Head of caudate nucleus (tissue), 42 donors: ENCODE measurements around the gene CNTN1.

Experiments
- DNase-seq, 42 donors: peaks; one replicate each; pipeline versions ENCODE4 v3.0.0 to v3.0.0-alpha.2; 2020 to 2021; ENCODE audit warnings: mixed read lengths in 7 of 42
- intact Hi-C: fragments of 100-400 bp; cut with DNase I; formaldehyde crosslinking; loops from one replicate; pipeline ENCODE4 v1.15.0; 2022

The CNTN1 gene

GRCh38 chr12:40921563-40922163, 229.4 kb downstream of the CNTN1 start:
- DNase-seq, result no peak
- intact Hi-C loops, result loop anchor here (5.0 kb wide), 1 partner anchor 299 kb away; no protein-coding TSS in a partner anchor

- no peak for DNase-seq
- intact Hi-C loops, result no loop called here
Measured at GRCh38 chr12:40937891-40938290, 245.7 kb downstream of the CNTN1 start.

- intact Hi-C loops, result no loop called here
- DNase-seq, result no peak
Measured at GRCh38 chr12:40942326-40942725, 250.1 kb downstream of the CNTN1 start.

GRCh38 chr12:40945772-40946171, 253.5 kb downstream of the CNTN1 start:
- DNase-seq, result no peak
- intact Hi-C loops, result no loop called here

- intact Hi-C loops, result no loop called here
- DNase-seq, result peak in 1 of 42 donors; percentile 7
Measured at GRCh38 chr12:40946612-40947194, 254.5 kb downstream of the CNTN1 start.

GRCh38 chr12:40947797-40948196, 255.6 kb downstream of the CNTN1 start:
- intact Hi-C loops, result no loop called here
- no peak for DNase-seq

- DNase-seq, result no peak
- intact Hi-C loops, result no loop called here
Measured at GRCh38 chr12:40953076-40953475, 260.8 kb downstream of the CNTN1 start.

GRCh38 chr12:40957417-40957816, 265.2 kb downstream of the CNTN1 start:
- intact Hi-C loops, result no loop called here
- no peak for DNase-seq

GRCh38 chr12:40959041-40959440, 266.8 kb downstream of the CNTN1 start:
- no peak for DNase-seq
- intact Hi-C loops, result no loop called here

GRCh38 chr12:40963751-40964150, 271.5 kb downstream of the CNTN1 start:
- DNase-seq, result no peak
- intact Hi-C loops, result no loop called here

- intact Hi-C loops, result no loop called here
- DNase-seq, result no peak
Measured at GRCh38 chr12:40969796-40970195, 277.6 kb downstream of the CNTN1 start.

- intact Hi-C loops, result no loop called here
- DNase-seq, result no peak
Measured at GRCh38 chr12:40970320-40970907, 278.2 kb downstream of the CNTN1 start.

- no peak for DNase-seq
- intact Hi-C loops, result no loop called here
Measured at GRCh38 chr12:40971911-40972310, 279.7 kb downstream of the CNTN1 start.

- no peak for DNase-seq
- intact Hi-C loops, result no loop called here
Measured at GRCh38 chr12:40976546-40976945, 284.3 kb downstream of the CNTN1 start.

- DNase-seq, result peak in 2 of 42 donors; percentile 12 to 32
- intact Hi-C loops, result no loop called here
Measured at GRCh38 chr12:40980427-40980961, 288.3 kb downstream of the CNTN1 start.

GRCh38 chr12:40986001-40986400, 293.8 kb downstream of the CNTN1 start:
- intact Hi-C loops, result no loop called here
- DNase-seq, result no peak

- no peak for DNase-seq
- intact Hi-C loops, result no loop called here
Measured at GRCh38 chr12:40988355-40988754, 296.1 kb downstream of the CNTN1 start.

- intact Hi-C loops, result no loop called here
- DNase-seq, result no peak
Measured at GRCh38 chr12:40988824-40989223, 296.6 kb downstream of the CNTN1 start.

GRCh38 chr12:40989785-40990184, 297.5 kb downstream of the CNTN1 start:
- no peak for DNase-seq

GRCh38 chr12:40992158-40992557, 299.9 kb downstream of the CNTN1 start:
- intact Hi-C loops, result no loop called here
- DNase-seq, result no peak

More at GRCh38 chr12:40989785-40990184, 297.5 kb downstream of the CNTN1 start:
- intact Hi-C loops, result no loop called here

GRCh38 chr12:40992674-40993073, 300.4 kb downstream of the CNTN1 start:
- DNase-seq, result no peak
- intact Hi-C loops, result no loop called here
